Gastroesophageal sphincter (tissue), 4 donors: ENCODE data around the gene IGSF11. TPM values are rescaled to one million over a fixed set of nuclear protein-coding genes. Genes with fewer than 3 reads are reported as not detected.

Experiments
- ATAC-seq: fragments of 150-250 bp; one replicate; pipeline ENCODE4 v1.9.1; 2016; ENCODE audit warnings: mild to moderate bottlenecking, moderate library complexity
- H3K27ac ChIP-seq, 4 donors: fragments of 200-600 bp; sonication (generic) in 3 of 4; 1 replicate in 3 of 4; 2 replicates in 1 of 4; pipeline ENCODE4 v1.5.1; 2016 to 2019
- H3K27me3 ChIP-seq: fragments of 200-600 bp; sonication (generic); one replicate; pipeline ENCODE4 v1.5.1; 2019
- H3K36me3 ChIP-seq, 2 donors: fragments of 200-600 bp; sonication (generic); one replicate each; pipeline ENCODE4 v1.5.1; 2019; ENCODE audit warnings: control low read depth in 1 of 2
- H3K4me1 ChIP-seq, 3 donors: fragments of 200-600 bp; sonication (generic); 1 replicate in 2 of 3; 2 replicates in 1 of 3; pipeline ENCODE4 v1.5.1; 2016 to 2019; ENCODE audit warnings: control low read depth in 2 of 3
- H3K4me3 ChIP-seq, 2 donors: fragments of 200-600 bp; sonication (generic); one replicate each; pipeline ENCODE4 v1.5.1; 2019; ENCODE audit warnings: mild to moderate bottlenecking in 1 of 2, moderate library complexity in 1 of 2
- H3K9me3 ChIP-seq, 3 donors: fragments of 200-600 bp; sonication (generic); one replicate each; pipeline ENCODE4 v1.5.1; 2017 to 2019; ENCODE audit warnings: control low read depth in 2 of 3
- CTCF ChIP-seq, 4 experiments: fragments of 200-600 bp in 2 of 4; fragments of 450-650 bp in 2 of 4; sonication (generic) in 1 of 4; IDR thresholded peaks; one replicate each; pipeline ENCODE4 v1.5.1; 2017 to 2019; ENCODE audit warnings: antibody characterized with exemption in 4 of 4, mild to moderate bottlenecking in 2 of 4, moderate library complexity in 2 of 4
- EP300 ChIP-seq: sonication (generic); formaldehyde crosslinking; IDR thresholded peaks from one replicate; pipeline ENCODE4 v1.6.1; 2017; ENCODE audit warnings: antibody characterized with exemption, mild to moderate bottlenecking
- POLR2A ChIP-seq, 2 donors: fragments of 450-650 bp; IDR thresholded peaks; one replicate each; pipeline ENCODE4 v1.6.1; 2017; ENCODE audit warnings: antibody characterized with exemption in 2 of 2, mild to moderate bottlenecking in 2 of 2, moderate library complexity in 1 of 2
- POLR2AphosphoS5 ChIP-seq: sonication (generic); formaldehyde crosslinking; IDR thresholded peaks from one replicate; pipeline ENCODE4 v1.6.1; 2017; ENCODE audit warnings: antibody characterized with exemption
- WGBS, 2 donors: methylation state at CpG; one replicate each; pipeline ENCODE4 v1.1.5; 2018; ENCODE audit warnings: low coverage in 1 of 2; 5-methylcytosine and 5-hydroxymethylcytosine counted together
- total RNA-seq, 4 donors: library from RNA; depleted of rRNA; stranded (reverse); fragments of >200 nt; gene quantifications; one replicate each; pipeline ENCODE4 v1.1.0, GENCODE V29; 2016

The IGSF11 gene
- total RNA-seq, 4 donors from 2014 or later = 2.0 to 20.2 (median 6.1) TPM

DNA sequence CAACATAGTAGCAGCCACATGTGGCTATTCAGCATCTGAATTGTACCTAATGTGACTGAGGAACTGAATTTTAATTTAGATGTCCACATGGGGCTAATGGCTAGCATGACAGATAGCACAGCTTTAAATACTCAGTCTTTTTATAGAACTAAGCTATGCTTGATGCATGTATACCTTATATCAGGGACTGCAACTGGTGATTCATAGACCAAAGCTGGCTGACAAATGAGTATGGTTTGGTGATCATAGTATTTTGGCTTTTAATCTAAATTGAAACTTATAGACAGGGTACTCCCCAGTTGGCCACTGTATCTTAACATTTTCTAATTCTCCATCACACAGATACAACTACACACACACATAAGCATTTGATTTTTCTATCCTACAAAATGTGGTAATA lies 83.6 kb downstream of the IGSF11 start:
- Histone ChIP-seq H3K4me3 (no peak overlapping the region), H3K4me1 (peaks cover 0 to 7% (median 0%) of the 10 kb centered on the region in 3 donors), H3K9me3 (peaks cover 0 to 3% (median 0%) of the 10 kb centered on the region in 3 donors), H3K27ac (no peak overlapping the region), H3K36me3 (no peaks in the 10 kb centered on the region), H3K27me3 (no peaks in the 10 kb centered on the region)
- TF ChIP-seq EP300 (no peak), POLR2AphosphoS5 (no peak), POLR2A (IDR thresholded peaks at IDR 0.05) (no peak), CTCF (IDR thresholded peaks at IDR 0.05) (no peak)
- no peak for ATAC-seq

- no peaks in the 10 kb centered on the region for H3K27me3 ChIP-seq
- no peak for TF ChIP-seq POLR2AphosphoS5
- TF ChIP-seq POLR2A (IDR thresholded peaks at IDR 0.05) = no peak
- no peak for TF ChIP-seq EP300
- TF ChIP-seq CTCF (IDR thresholded peaks at IDR 0.05) = no peak
- H3K4me3 ChIP-seq = no peak overlapping the region
- peaks cover 0 to 7% (median 0%) of the 10 kb centered on the region in 3 donors for H3K4me1 ChIP-seq
- H3K27ac ChIP-seq = no peak overlapping the region
- no peaks in the 10 kb centered on the region for H3K9me3 ChIP-seq
- WGBS, 2 donors = 60 to 73% methylated on average over 1 of the region's 1 CpG
- no peaks in the 10 kb centered on the region for H3K36me3 ChIP-seq
- no peak for ATAC-seq
Measured at GRCh38 chr3:118949113-118949760, 85.4 kb downstream of the IGSF11 start.

GRCh38 chr3:118948146-118948545 lies 86.5 kb downstream of the IGSF11 start:
- 73 to 91% methylated on average over 5 of the region's 5 CpGs for WGBS, 2 donors
- Histone ChIP-seq H3K9me3 (no peaks in the 10 kb centered on the region), H3K4me3 (no peak overlapping the region), H3K36me3 (no peaks in the 10 kb centered on the region), H3K4me1 (peaks cover 0 to 12% (median 0%) of the 10 kb centered on the region in 3 donors), H3K27ac (no peak overlapping the region), H3K27me3 (no peaks in the 10 kb centered on the region)
- TF ChIP-seq POLR2A (IDR thresholded peaks at IDR 0.05) (no peak), POLR2AphosphoS5 (no peak), EP300 (no peak), CTCF (IDR thresholded peaks at IDR 0.05) (no peak)
- no peak for ATAC-seq

GRCh38 chr3:118946449-118946848 lies 88.2 kb downstream of the IGSF11 start:
- no peaks in the 10 kb centered on the region for H3K36me3 ChIP-seq
- TF ChIP-seq POLR2A (IDR thresholded peaks at IDR 0.05) (no peak), EP300 (no peak), POLR2AphosphoS5 (no peak), CTCF (IDR thresholded peaks at IDR 0.05) (no peak)
- 67 to 77% methylated on average over 1 to 4 of the region's 4 CpGs for WGBS, 2 donors
- H3K4me3 ChIP-seq = no peak overlapping the region
- H3K27ac ChIP-seq = no peak overlapping the region
- peaks cover 0 to 18% (median 0%) of the 10 kb centered on the region in 3 donors for H3K4me1 ChIP-seq
- no peaks in the 10 kb centered on the region for H3K9me3 ChIP-seq
- ATAC-seq = no peak
- H3K27me3 ChIP-seq = no peaks in the 10 kb centered on the region

DNA sequence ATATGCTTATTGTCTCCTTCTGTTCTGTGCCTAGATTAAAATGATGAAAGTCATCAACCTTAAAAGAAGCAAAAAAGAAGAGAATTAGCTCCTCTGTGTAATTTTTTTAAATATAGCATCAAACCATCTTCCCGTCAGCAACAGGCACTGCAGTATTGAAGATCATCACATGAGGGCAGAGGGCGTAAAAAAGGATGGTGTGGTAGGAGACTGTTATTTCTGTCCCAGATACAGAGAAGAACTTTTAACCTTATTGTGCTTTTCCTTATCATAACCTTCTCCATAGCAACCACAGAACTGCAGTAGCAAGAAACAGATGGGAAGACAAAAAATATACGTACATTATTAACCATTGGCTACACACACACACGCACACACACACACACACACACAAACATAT lies 88.8 kb downstream of the IGSF11 start:
- Histone ChIP-seq H3K27me3 (no peaks in the 10 kb centered on the region), H3K9me3 (no peaks in the 10 kb centered on the region), H3K36me3 (no peaks in the 10 kb centered on the region), H3K4me3 (no peak overlapping the region), H3K27ac (no peak overlapping the region), H3K4me1 (peaks cover 0 to 18% (median 0%) of the 10 kb centered on the region in 3 donors)
- TF ChIP-seq CTCF (IDR thresholded peaks at IDR 0.05) = no peak
- TF ChIP-seq POLR2AphosphoS5 = no peak
- no peak for TF ChIP-seq EP300
- WGBS, 2 donors = 56 to 70% methylated on average over 4 of the region's 4 CpGs
- ATAC-seq = no peak
